Pons (tissue), 1 donor: ENCODE data around the gene RHBDL2.
"Not testable (repeated sequence)": the region's sequence is repeated elsewhere in the genome, so short reads cannot be mapped to it uniquely, and the experiment has no call there.

Experiments
- DNase-seq: peaks from one replicate; pipeline ENCODE4 v3.0.0-alpha.2; 2016; ENCODE audit warnings: low spot score

Gene RHBDL2, protein sequence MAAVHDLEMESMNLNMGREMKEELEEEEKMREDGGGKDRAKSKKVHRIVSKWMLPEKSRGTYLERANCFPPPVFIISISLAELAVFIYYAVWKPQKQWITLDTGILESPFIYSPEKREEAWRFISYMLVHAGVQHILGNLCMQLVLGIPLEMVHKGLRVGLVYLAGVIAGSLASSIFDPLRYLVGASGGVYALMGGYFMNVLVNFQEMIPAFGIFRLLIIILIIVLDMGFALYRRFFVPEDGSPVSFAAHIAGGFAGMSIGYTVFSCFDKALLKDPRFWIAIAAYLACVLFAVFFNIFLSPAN

DNA sequence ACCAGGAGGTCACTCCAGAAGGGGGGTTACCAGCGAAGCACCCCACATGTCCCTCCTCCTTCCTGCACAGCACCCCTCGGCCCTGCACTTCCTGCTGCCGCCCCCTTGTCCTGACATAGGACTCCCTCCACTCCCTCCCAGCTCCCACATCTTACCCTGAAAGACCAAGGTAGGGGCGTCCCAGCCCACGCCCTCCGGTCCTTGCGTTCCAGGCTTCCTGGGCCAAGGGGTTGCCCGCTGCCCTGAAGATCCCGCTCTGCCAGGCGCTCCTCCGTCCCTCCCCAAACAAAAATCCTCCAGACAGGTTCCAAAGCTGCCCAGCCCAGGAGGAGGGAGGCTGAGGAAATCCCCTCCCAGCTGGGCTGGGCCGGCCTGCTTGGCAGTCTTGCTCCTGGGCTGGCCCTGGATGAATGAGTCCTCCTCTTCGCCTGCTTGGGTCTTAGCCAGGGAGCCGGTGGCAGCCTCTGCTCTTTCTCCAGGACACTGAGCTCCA, at the start of gene RHBDL2:
RHBDL2 (minus strand) TSS at position 304 of the 493 bp plus-strand sequence. CDS start 22,618 bp downstream, outside the sequence.
- peak; percentile 87 for DNase-seq

- peak; percentile 93 for DNase-seq
These were observed 49.4 kb upstream of the RHBDL2 start, which contains the start of gene AKIRIN1 for GRCh38 chr1:38990738-38991637. Gene AKIRIN1 (plus strand): TSS chr1:38991276. CDS start chr1:38991381, 105 bp downstream.

DNA sequence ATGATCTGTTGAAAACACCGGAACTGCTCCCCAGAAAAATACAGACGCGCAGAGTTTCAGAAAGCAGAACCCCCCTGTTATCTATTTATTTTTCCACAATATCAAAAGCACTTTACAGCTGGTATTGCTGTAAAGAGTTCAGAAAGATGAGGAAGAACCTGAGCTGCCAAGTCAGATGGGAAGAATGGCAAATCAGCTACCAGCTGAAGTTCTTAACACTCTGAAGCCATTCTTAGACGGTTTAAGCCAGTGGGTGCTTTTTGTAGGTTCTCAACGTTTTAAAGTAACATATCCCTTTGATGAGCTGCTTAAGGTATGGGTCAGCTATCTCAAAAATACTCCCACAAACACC, 48.7 kb upstream of the RHBDL2 start:
- peak; percentile 61 for DNase-seq

DNA sequence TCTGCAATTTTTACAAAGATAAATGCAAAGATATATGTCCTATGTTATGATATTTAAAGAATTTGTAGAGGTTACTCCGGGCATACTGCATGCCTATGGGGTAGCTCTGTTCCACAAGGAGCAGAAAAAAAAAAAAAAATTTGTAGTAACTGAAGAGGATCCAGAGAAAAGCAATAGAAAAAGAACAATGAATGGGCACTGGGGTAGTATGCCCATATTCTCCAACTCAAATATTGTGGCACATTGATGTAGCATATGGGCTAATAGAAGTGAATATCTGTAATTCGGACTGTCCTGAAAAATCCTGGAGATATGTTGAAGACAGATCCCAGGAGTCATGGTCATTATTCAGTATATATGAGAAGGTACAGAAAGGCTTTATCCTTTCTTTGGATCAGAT, 48.3 kb upstream of the RHBDL2 start:
- no peak for DNase-seq

GRCh38 chr1:38979380-38979779, 37.8 kb upstream of the RHBDL2 start:
- not testable (repeated sequence) for DNase-seq

DNA sequence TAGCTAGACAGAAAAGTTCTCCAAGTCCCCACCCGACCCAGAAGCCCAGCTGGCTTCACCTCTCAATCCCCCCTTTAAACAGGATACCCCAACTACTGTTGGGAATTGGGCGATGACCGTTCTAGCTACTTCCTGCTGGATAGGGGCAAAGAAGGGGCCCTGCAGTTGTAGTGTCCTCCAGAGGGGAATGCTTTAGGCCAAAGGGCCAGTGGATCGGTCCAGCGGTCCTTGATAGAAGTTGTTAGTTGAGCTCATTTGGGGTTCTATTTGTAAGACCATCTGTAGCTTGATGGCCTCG, 36.6 kb upstream of the RHBDL2 start:
- not testable (repeated sequence) for DNase-seq

DNA sequence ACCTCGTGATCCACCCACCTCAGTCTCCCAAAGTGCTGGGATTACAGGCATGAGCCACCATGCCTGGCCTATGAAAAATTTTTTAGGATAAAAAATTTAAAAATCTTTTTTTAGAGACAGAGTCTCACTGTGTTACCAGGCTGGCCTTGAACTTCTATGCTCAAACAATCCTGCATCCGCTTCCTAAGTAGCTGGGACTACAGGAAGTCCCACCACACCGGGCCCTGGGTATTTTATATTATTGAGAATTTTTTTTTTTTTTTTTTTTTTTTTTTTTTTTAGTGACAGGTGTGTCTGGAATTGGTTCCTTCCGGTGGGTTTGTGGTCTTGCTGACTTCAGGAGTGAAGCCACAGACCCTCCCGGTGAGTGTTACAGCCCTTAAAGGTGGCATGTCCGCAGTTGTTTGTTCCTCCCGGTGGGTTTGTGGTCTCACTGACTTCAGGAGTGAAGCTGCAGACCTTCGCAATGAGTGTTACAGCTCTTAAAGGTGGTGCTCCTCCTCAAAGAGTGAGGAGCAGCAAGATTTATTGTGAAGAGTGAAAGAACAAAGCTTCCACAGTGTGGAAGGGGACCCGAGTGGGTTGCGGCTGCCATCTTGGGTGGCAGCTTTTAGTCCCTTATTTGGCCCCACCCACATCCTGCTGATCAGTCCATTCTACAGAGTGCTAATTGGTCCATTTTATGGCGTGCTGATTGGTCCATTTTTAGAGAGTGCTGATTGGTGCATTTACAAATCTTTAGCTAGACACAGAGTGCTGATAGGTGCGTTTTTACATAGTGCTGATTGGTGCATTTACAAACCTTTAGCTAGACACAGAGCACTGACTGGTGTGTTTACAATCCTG, 36.0 kb upstream of the RHBDL2 start:
- DNase-seq: not testable (repeated sequence)

DNA sequence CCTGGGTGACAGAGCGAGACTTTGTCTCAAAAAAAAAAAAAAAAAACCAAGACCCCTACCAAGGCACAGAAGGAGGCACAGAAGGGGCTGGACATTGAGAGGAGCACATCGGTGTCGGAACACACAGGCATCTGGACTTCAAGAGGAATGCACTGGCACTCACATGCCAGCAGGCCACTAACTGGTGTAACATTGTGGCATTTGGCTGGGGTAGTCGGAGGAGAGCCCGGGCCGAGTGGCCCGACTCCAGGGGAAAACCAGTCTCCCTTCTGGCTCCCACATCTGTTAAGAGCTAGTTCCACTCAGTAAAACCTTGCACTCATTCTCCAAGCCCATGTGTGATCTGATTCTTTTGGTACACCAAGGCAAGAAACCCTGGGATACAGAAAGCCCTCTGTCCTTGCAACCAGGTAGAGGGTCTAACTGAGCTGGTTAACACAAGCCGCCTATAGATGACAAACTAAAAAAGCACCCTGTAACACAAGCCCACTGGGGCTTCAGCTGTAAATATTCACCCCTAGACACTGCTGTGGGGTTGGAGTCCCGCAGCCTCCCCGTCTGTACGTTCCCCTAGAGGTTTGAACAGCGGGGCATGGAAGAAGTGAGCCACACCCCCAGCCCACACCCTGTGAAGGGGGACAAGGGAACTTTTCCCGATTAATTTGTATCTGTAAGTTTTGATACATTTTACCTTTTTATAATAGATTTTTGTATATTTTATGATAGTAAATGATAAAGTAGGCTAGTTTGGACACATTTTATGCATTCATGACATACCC, 32.2 kb upstream of the RHBDL2 start:
- DNase-seq: no peak

GRCh38 chr1:38973145-38973544, 31.5 kb upstream of the RHBDL2 start:
- DNase-seq: not testable (repeated sequence)

- DNase-seq: peak; percentile 46
These were observed 22.5 kb upstream of the RHBDL2 start for GRCh38 chr1:38964140-38964548.

GRCh38 chr1:38962560-38962959, 20.9 kb upstream of the RHBDL2 start:
- DNase-seq: no peak

DNA sequence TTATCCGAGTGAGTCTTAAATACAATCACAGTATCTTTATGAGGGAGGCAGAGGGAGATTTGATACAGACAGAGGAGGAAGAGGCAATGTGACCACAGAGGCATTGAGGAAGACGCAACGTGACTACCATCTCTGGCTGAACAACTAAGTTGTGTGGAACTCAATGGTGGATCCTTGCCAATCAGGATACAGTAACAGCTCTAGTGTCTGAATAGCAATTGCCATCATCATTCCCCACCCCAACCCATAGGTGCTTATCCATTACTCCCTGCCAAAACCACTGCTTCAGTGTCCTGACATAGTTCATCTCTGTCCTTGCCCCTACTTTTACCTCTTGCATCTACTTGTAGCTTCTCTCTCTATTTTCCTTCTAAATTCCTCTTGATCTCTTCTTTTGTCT, 20.5 kb upstream of the RHBDL2 start:
- DNase-seq: peak; percentile 29

DNA sequence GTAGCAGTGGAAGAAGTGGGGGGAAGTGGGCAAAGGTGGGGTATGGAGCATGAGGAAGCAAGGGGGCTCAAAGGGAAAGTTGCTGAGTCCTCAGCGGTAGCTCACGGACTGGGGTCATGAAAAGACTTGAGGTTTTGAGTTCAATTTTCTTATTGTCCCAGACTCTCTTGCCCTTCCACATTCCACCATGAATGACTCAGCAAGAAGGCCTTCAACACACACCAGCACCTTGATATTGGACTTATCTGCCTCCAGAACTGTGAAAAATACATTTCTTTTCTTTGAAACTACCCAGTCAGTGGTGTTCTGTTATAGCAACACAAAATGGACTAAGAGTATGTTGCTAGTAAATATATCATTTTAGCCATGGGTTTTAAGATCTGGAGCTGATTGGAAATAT, 17.3 kb upstream of the RHBDL2 start:
- DNase-seq: no peak

DNA sequence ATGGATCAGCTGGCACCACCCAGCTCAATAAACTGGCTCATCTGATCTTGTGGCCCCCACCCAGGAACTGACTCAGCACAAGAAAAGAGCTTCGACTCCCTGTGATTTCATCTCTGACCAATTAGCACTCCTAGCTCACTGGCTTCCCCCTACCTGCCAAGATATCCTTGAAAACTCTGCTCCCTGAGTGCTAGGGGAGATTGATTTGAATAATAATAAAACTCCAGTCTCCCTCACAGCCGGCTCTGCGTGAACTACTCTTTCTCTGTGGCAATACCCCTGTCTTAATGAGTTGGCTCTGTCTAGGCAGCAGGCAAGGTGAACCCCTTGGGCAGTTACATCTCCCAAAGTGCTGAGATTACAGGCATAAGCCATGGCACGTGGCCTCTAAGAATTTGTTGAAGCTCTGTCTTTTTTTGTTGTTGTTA, 11.8 kb upstream of the RHBDL2 start:
- DNase-seq: no peak

- no peak for DNase-seq
These were observed 8.9 kb upstream of the RHBDL2 start for GRCh38 chr1:38950553-38950952.

GRCh38 chr1:38944547-38944946, 2.9 kb upstream of the RHBDL2 start:
- no peak for DNase-seq

- DNase-seq: no peak
These were observed 1.2 kb upstream of the RHBDL2 start for GRCh38 chr1:38942664-38943428.

GRCh38 chr1:38941093-38941492, 537 bp downstream of the RHBDL2 start:
- DNase-seq: no peak

DNA sequence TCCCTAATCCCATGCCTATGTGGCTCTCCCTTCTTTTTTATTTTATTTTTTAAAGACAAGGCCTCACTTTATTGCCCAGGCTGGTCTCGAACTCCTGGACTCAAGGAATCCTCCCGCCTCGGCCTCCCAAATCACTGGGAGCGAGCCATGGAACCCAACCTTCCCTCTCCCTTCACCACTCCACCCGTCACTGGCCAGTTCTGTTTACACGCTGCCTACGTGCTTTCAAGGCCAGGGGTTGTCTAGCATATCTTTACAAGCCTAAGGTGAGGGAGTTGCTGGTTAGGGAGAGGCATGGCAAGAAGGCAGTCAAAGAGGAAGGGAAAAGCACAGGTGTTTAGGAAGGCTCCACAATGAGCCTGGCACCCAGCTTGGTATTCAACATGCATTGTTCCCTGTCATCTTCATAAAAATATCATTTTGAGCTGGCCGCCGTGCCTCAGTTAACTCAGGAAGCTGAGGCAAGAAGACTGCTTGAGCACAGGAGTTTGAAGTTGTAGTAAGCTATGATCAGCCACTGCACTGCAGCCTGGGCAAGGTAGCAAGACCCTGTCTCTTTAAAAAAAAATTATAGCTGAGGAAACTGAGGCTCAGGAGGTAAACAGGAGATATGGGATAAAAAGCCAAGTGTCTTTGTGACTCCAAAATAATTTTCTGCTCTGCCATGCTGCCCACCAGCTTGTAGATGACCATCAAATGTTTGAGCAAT, 1.1 kb downstream of the RHBDL2 start:
- no peak for DNase-seq

GRCh38 chr1:38938722-38939260, 2.8 kb downstream of the RHBDL2 start:
- DNase-seq: no peak
